Measurements from ENCODE around the gene WDR48.
"Not testable (repeated sequence)": the region's sequence is repeated elsewhere in the genome, so short reads cannot be mapped to it uniquely, and the experiment has no call there.

WDR48 gene

GRCh38 chr3:39051649-39052561, at the start of gene WDR48, which contains the start of gene SCN11A:
Gene WDR48 (plus strand): TSS chr3:39052016. CDS start chr3:39052026, 10 bp downstream.
Gene SCN11A (minus strand): TSS chr3:39051944. CDS start chr3:38950362, 101,582 bp downstream.
- peak; percentile 95 for DNase-seq (ENCODE audit: low spot score)

- no peak for DNase-seq (ENCODE audit: low spot score)
Measured at GRCh38 chr3:39005295-39005694, 46.5 kb upstream of the WDR48 start.

GRCh38 chr3:39011191-39011736, 40.6 kb upstream of the WDR48 start:
- no peak for DNase-seq (ENCODE audit: low spot score)

- no peak for DNase-seq (ENCODE audit: low spot score)
Measured at GRCh38 chr3:39013289-39013688, 38.5 kb upstream of the WDR48 start.

GRCh38 chr3:39013921-39014509, 37.8 kb upstream of the WDR48 start:
- DNase-seq (ENCODE audit: low spot score): no peak

GRCh38 chr3:39015418-39015817, 36.4 kb upstream of the WDR48 start:
- no peak for DNase-seq (ENCODE audit: low spot score)

- DNase-seq (ENCODE audit: low spot score): no peak
Measured at GRCh38 chr3:39019299-39019698, 32.5 kb upstream of the WDR48 start.

GRCh38 chr3:39021029-39021428, 30.8 kb upstream of the WDR48 start:
- DNase-seq (ENCODE audit: low spot score): no peak

- no peak for DNase-seq (ENCODE audit: low spot score)
Measured at GRCh38 chr3:39021465-39022285, 30.1 kb upstream of the WDR48 start.

- DNase-seq (ENCODE audit: low spot score): no peak
Measured at GRCh38 chr3:39022286-39022630, 29.6 kb upstream of the WDR48 start.

- no peak for DNase-seq (ENCODE audit: low spot score)
Measured at GRCh38 chr3:39024497-39024896, 27.3 kb upstream of the WDR48 start.

- no peak for DNase-seq (ENCODE audit: low spot score)
Measured at GRCh38 chr3:39025222-39025970, 26.4 kb upstream of the WDR48 start.

GRCh38 chr3:39028546-39028945, 23.3 kb upstream of the WDR48 start:
- DNase-seq (ENCODE audit: low spot score): no peak

GRCh38 chr3:39029556-39029955, 22.3 kb upstream of the WDR48 start:
- DNase-seq (ENCODE audit: low spot score): no peak

- no peak for DNase-seq (ENCODE audit: low spot score)
Measured at GRCh38 chr3:39038165-39038564, 13.7 kb upstream of the WDR48 start.

- no peak for DNase-seq (ENCODE audit: low spot score)
Measured at GRCh38 chr3:39050029-39050428, 1.8 kb upstream of the WDR48 start.

GRCh38 chr3:39052583-39052982, 767 bp downstream of the WDR48 start:
- DNase-seq (ENCODE audit: low spot score): no peak

GRCh38 chr3:39053696-39054095, 1.9 kb downstream of the WDR48 start:
- no peak for DNase-seq (ENCODE audit: low spot score)

- DNase-seq (ENCODE audit: low spot score): no peak
Measured at GRCh38 chr3:39056151-39056550, 4.3 kb downstream of the WDR48 start.

GRCh38 chr3:39061228-39061627, 9.4 kb downstream of the WDR48 start:
- not testable (repeated sequence) for DNase-seq (ENCODE audit: low spot score)

- no peak for DNase-seq (ENCODE audit: low spot score)
Measured at GRCh38 chr3:39062180-39062579, 10.4 kb downstream of the WDR48 start.

GRCh38 chr3:39063143-39063542, 11.3 kb downstream of the WDR48 start:
- no peak for DNase-seq (ENCODE audit: low spot score)
